GM18870 (cell line): ENCODE results near the gene ANKRD55.
"Not testable (repeated sequence)": the region's sequence is repeated elsewhere in the genome, so short reads cannot be mapped to it uniquely, and the experiment has no call there.

Experiments used
- ATAC-seq: cut with Tn5 transposase; IDR thresholded peaks from one replicate; pipeline ENCODE4 v1.9.1; 2021; ENCODE audit warnings: moderate library complexity; ENCODE audit not compliant: unreplicated experiment

The ANKRD55 gene

GRCh38 chr5:56083286-56083854, 149.8 kb downstream of the ANKRD55 start:
- ATAC-seq, result no peak

GRCh38 chr5:56081053-56081642, 152.0 kb downstream of the ANKRD55 start:
- peak; percentile 59 for ATAC-seq

GRCh38 chr5:56080375-56081052, 152.6 kb downstream of the ANKRD55 start:
- peak; percentile 85 for ATAC-seq

- ATAC-seq, result not testable (repeated sequence)
Observed at GRCh38 chr5:56079157-56079500, 154.0 kb downstream of the ANKRD55 start.

GRCh38 chr5:56078278-56079156, 154.6 kb downstream of the ANKRD55 start:
- no peak for ATAC-seq

GRCh38 chr5:56077796-56078233, 155.3 kb downstream of the ANKRD55 start:
- no peak for ATAC-seq

GRCh38 chr5:56076486-56076885, 156.6 kb downstream of the ANKRD55 start:
- no peak for ATAC-seq

- no peak for ATAC-seq
Observed at GRCh38 chr5:56075361-56075760, 157.8 kb downstream of the ANKRD55 start.

GRCh38 chr5:56072863-56073766, 160.0 kb downstream of the ANKRD55 start:
- no peak for ATAC-seq

GRCh38 chr5:56071470-56071869, 161.7 kb downstream of the ANKRD55 start:
- no peak for ATAC-seq

- no peak for ATAC-seq
Observed at GRCh38 chr5:56070851-56071465, 162.2 kb downstream of the ANKRD55 start.

GRCh38 chr5:56069652-56070226, 163.4 kb downstream of the ANKRD55 start:
- no peak for ATAC-seq

- ATAC-seq, result no peak
Observed at GRCh38 chr5:56066931-56067450, 166.1 kb downstream of the ANKRD55 start.

- peak; percentile 47 for ATAC-seq
Observed at GRCh38 chr5:56064984-56065383, 168.1 kb downstream of the ANKRD55 start.

GRCh38 chr5:56060276-56061110, 172.6 kb downstream of the ANKRD55 start:
- ATAC-seq, result no peak

- no peak for ATAC-seq
Observed at GRCh38 chr5:56059854-56060253, 173.3 kb downstream of the ANKRD55 start.

- ATAC-seq, result peak; percentile 81
Observed at GRCh38 chr5:56056875-56057274, 176.3 kb downstream of the ANKRD55 start.

- ATAC-seq, result no peak
Observed at GRCh38 chr5:56055859-56056258, 177.3 kb downstream of the ANKRD55 start.

- ATAC-seq, result no peak
Observed at GRCh38 chr5:56055287-56055686, 177.8 kb downstream of the ANKRD55 start.
